Measurements from ENCODE around the gene AHCYL2. TPM values are rescaled to one million over a fixed set of nuclear protein-coding genes. Genes with fewer than 3 reads are reported as not detected.

The AHCYL2 gene
- total and polyA plus RNA-seq, 7 donors: 4.4 to 39.2 (median 24.8) TPM

DNA sequence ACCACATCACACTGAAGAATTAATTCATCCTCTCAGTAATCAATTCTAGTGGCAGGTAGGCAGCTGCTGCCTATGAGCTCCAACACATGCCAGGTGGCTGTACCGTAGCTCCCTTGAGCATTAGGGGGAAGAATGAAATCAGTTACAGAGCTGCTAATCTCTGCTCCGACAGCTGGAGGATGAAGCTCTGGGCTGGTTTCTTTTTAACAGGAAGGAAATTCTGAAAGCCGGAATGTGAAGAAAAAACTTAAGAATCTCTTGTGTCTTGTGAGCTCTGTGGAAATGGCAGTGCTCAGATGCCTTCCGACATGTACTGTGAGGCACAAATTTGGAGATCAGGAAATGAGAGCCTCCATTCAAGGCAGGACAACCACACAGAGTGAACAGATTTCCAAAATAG lies 2.8 kb upstream of the AHCYL2 start:
- intact Hi-C loops (cut with DNase I): loop anchor here in 1 of 2 donors (10.0 kb wide), 1 partner anchor 393 kb away; the partner anchor contains the start of gene NRF1

DNA sequence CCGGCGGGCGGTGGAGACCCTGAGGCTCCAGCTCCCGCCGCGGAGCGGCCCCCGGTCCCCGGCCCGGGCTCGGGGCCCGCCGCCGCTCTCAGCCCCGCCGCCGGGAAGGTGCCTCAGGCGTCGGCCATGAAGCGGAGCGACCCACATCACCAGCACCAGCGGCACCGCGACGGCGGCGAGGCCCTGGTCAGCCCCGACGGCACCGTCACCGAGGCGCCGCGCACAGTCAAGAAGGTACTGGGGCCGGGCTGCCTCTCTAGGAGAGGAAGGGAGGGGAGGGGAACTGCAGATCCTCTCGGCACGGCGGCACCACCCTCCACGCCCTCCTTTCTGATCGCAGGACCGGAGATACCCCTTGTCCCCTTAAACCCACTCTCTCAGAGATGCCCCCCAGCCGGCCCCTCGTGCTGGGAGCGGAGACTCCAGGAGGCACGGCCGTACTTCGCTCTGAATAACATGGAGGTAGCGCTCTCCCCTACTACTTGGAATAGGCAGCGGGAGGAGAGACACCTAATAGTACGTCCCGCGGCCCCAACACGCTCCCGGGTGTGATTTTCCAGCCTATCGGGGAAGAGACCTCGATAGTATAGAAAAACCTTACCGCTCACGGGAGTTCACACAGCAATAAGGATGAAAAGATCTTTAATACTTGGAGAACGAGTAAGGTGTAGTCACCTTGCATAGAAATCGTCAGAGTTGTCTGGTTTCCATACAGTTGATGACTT lies 538 bp downstream of the AHCYL2 start:
- ATAC-seq: peak; percentile 38 to 49 (median 44)
- Histone ChIP-seq H3K4me1 (peaks cover 38% of the 10 kb centered on the region), H3K27ac (peak overlapping the region; percentile 97), H3K27me3 (ENCODE audit: insufficient read depth in 3 of 3, low read length in 2 of 3) (no peaks in the 10 kb centered on the region), H3K9me3 (no peaks in the 10 kb centered on the region), H3K4me3 (peak overlapping the region; percentile 95), H3K36me3 (ENCODE audit: insufficient read depth in 1 of 2, low read depth in 1 of 2) (no peaks in the 10 kb centered on the region)
- intact Hi-C loops (cut with DNase I): loop anchor here (5.0 to 10.0 kb wide), 2 partner anchors 47 to 389 kb away; partner anchors contain the start of gene NRF1 (in 1 of the 2)
- peak; percentile 57 to 77 for DNase-seq
- WGBS, 3 donors: 0% methylated on average over 52 to 60 of the region's 60 CpGs
- TF ChIP-seq, protein P1, sequence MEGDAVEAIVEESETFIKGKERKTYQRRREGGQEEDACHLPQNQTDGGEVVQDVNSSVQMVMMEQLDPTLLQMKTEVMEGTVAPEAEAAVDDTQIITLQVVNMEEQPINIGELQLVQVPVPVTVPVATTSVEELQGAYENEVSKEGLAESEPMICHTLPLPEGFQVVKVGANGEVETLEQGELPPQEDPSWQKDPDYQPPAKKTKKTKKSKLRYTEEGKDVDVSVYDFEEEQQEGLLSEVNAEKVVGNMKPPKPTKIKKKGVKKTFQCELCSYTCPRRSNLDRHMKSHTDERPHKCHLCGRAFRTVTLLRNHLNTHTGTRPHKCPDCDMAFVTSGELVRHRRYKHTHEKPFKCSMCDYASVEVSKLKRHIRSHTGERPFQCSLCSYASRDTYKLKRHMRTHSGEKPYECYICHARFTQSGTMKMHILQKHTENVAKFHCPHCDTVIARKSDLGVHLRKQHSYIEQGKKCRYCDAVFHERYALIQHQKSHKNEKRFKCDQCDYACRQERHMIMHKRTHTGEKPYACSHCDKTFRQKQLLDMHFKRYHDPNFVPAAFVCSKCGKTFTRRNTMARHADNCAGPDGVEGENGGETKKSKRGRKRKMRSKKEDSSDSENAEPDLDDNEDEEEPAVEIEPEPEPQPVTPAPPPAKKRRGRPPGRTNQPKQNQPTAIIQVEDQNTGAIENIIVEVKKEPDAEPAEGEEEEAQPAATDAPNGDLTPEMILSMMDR (IDR thresholded peaks at IDR 0.05): no peak

More for the DNA sequence above, 2.8 kb upstream of the AHCYL2 start:
- WGBS, 3 donors: 19 to 21% (median 21%) methylated on average over 4 of the region's 4 CpGs
- ATAC-seq (no peak), DNase-seq (no peak)
- no peak overlapping the region for H3K4me3 ChIP-seq
- no peak overlapping the region for H3K27ac ChIP-seq
- peaks cover 16% of the 10 kb centered on the region for H3K4me1 ChIP-seq
- TF ChIP-seq, protein P1 (IDR thresholded peaks at IDR 0.05): no peak
- H3K27me3 ChIP-seq (ENCODE audit: insufficient read depth in 3 of 3, low read length in 2 of 3): no peaks in the 10 kb centered on the region
- H3K9me3 ChIP-seq: no peaks in the 10 kb centered on the region
- H3K36me3 ChIP-seq (ENCODE audit: insufficient read depth in 1 of 2, low read depth in 1 of 2): no peaks in the 10 kb centered on the region

DNA sequence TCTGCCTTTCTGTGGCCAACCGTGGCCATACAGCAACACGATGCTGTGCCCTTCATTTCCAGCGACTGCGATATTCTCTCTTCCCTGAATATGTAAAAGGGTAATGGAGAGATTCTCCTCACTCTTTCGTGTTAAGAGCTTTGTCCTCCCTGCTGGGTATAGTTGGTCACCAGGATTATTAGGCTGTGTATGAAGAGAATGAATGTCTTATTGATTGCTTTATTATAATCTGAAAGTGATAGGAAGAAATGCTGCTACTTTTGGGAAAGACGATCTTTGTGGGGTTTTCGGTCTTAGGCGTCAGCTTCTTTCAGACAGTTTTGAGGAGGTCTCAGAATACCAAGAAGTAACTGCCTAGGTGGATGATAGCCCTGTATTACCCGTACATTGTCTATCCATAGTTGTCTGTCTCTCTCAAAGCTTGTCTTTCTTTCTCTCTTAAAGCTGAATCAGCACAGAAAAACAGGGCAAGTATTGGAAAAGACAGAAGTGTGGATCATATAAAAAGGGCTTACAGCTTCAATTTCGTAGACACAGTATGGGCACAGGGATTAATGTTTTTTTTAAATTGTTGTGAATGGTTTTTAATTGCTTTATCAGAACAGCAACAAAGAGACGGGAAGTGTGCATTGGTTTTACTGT lies 1.2 kb downstream of the AHCYL2 start:
- Histone ChIP-seq H3K36me3 (ENCODE audit: insufficient read depth in 1 of 2, low read depth in 1 of 2) (no peaks in the 10 kb centered on the region), H3K4me1 (peaks cover 38% of the 10 kb centered on the region), H3K27me3 (ENCODE audit: insufficient read depth in 3 of 3, low read length in 2 of 3) (no peaks in the 10 kb centered on the region), H3K9me3 (no peaks in the 10 kb centered on the region), H3K27ac (peak overlapping the region; percentile 97), H3K4me3 (peak overlapping the region; percentile 95)
- intact Hi-C loops (cut with DNase I): loop anchor here (5.0 to 10.0 kb wide), 2 partner anchors 46 to 389 kb away; partner anchors contain the start of gene NRF1 (in 1 of the 2)
- ATAC-seq (no peak), DNase-seq (no peak)
- 23 to 39% (median 26%) methylated on average over 11 of the region's 11 CpGs for WGBS, 3 donors
- TF ChIP-seq, protein P1 (IDR thresholded peaks at IDR 0.05): no peak

DNA sequence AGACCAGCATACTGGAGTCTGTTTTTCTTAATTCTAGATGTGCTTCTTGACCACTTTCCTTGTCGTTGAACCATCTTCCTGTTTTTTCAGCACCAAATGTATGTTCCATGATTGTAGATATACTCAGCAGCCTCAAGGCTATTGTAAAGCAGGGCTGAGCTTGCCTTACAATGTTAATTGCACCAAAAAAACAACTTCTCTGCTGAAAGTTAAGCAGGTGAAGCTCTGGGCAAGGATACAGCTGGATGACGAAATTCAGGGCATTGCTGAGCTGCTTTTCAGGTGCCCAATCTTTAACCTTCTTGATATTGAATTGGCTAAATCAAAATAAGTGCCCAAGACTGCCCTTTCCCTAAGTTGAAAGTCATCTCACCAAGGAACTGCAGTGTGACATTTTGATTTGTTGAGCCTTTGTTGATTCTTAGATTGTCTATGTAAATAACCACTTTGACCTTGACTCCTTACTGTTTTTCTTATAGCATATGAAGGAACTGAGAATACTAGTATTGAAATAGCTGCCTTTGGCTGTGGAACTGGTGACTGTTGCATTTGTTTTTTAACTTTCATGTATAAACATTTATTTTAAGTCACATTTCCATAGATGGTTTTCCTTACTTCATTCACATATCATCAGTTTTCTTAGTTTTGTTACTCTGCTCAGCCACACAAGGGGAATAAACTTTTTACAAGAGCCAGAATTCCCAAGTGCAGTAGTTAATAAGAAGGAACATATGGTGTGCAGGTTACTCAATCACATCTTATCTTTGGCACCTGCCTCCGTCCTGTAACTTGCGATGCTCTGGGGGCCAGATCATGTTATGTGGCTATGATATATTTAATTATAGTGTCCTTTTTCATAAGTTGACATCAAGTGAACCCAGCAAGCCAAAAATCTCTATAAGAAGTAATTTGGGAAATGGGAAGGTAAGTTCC lies 3.1 kb downstream of the AHCYL2 start:
- Histone ChIP-seq H3K27me3 (ENCODE audit: insufficient read depth in 3 of 3, low read length in 2 of 3) (no peaks in the 10 kb centered on the region), H3K4me1 (peaks cover 54% of the 10 kb centered on the region), H3K4me3 (no peak overlapping the region), H3K27ac (no peak overlapping the region), H3K36me3 (ENCODE audit: insufficient read depth in 1 of 2, low read depth in 1 of 2) (no peaks in the 10 kb centered on the region), H3K9me3 (no peaks in the 10 kb centered on the region)
- no peak for DNase-seq
- TF ChIP-seq, protein P1 (IDR thresholded peaks at IDR 0.05): no peak
- WGBS, 3 donors: 55 to 83% (median 56%) methylated on average over 4 of the region's 4 CpGs
- ATAC-seq: no peak
- intact Hi-C loops (cut with DNase I): loop anchor here (5.0 to 10.0 kb wide), 2 partner anchors 44 to 387 kb away; partner anchors contain the start of gene NRF1 (in 1 of the 2)
